WTC11 (cell line): ENCODE data around the gene ANKRD24. TPM values are rescaled to one million over a fixed set of nuclear protein-coding genes. Genes with fewer than 3 reads are reported as not detected.
A peak's percentile ranks its signal among the peaks of the same experiment; 100 is the strongest.

Experiments used
- ATAC-seq: fragments of 200-7000 bp; cut with Tn5 transposase; 2 replicates; pipeline ENCODE4 v1.10.0; 2021; ENCODE audit warnings: mild to moderate bottlenecking, moderate library complexity
- CTCF ChIA-PET: fragments of 300-600 bp; sonication (Branson Sonifier 250); formaldehyde crosslinking; loops from one replicate; lab custom pipeline; 2021; ENCODE audit warnings: antibody characterized with exemption; lab: Charles Lee
- POLR2A ChIA-PET: fragments of 350-600 bp; sonication (Branson Sonifier 250); formaldehyde crosslinking; loops from one replicate; lab custom pipeline; 2021; ENCODE audit warnings: antibody characterized with exemption; lab: Charles Lee
- DNase-seq: peaks from one replicate; pipeline ENCODE4 v3.0.0; 2021; ENCODE audit warnings: low spot score
- H3K27ac Mint-ChIP-seq: 2 replicates; pipeline ENCODE4 v1.8.0; 2021; ENCODE audit warnings: mixed read lengths
- H3K27me3 Mint-ChIP-seq: 2 replicates; pipeline ENCODE4 v1.8.0; 2021; ENCODE audit warnings: low read depth, mild to moderate bottlenecking, moderate library complexity, mixed read lengths
- H3K36me3 Mint-ChIP-seq: 2 replicates; pipeline ENCODE4 v1.8.0; 2021; ENCODE audit warnings: mixed read lengths
- H3K4me1 Mint-ChIP-seq: 2 replicates; pipeline ENCODE4 v1.8.0; 2022; ENCODE audit warnings: mixed read lengths
- H3K4me3 Mint-ChIP-seq: 2 replicates; pipeline ENCODE4 v1.8.0; 2021; ENCODE audit warnings: mild to moderate bottlenecking, moderate library complexity, mixed read lengths
- H3K9me3 Mint-ChIP-seq: 2 replicates; pipeline ENCODE4 v1.8.0; 2021; ENCODE audit warnings: mixed read lengths
- ATF1 ChIP-seq: sonication (generic); formaldehyde crosslinking; IDR thresholded peaks from 2 replicates; pipeline ENCODE4 v1.8.1; 2023; ENCODE audit warnings: mild to moderate bottlenecking, moderate library complexity, missing genetic modification reagents
- CBFB ChIP-seq: sonication (generic); formaldehyde crosslinking; IDR thresholded peaks from 2 replicates; pipeline ENCODE4 v1.8.1; 2022; ENCODE audit warnings: mild to moderate bottlenecking, low read depth, missing genetic modification reagents
- FOXJ3 ChIP-seq: sonication (generic); formaldehyde crosslinking; IDR thresholded peaks from 2 replicates; pipeline ENCODE4 v1.9.0; 2021; ENCODE audit warnings: missing genetic modification reagents, mild to moderate bottlenecking, borderline replicate concordance
- MYBL2 ChIP-seq: sonication (generic); formaldehyde crosslinking; IDR thresholded peaks from 2 replicates; pipeline ENCODE4 v1.8.1; 2023; ENCODE audit warnings: mild to moderate bottlenecking, moderate library complexity, missing genetic modification reagents
- NFATC4 ChIP-seq: fragments of 250-450 bp; sonication (Bioruptor Pico); IDR thresholded peaks from 2 replicates; pipeline ENCODE4 v1.9.0; 2021; ENCODE audit warnings: mild to moderate bottlenecking
- NR1H2 ChIP-seq: sonication (generic); formaldehyde crosslinking; IDR thresholded peaks from 2 replicates; pipeline ENCODE4 v1.9.0; 2021; ENCODE audit warnings: mild to moderate bottlenecking, moderate library complexity, missing genetic modification reagents
- OVOL2 ChIP-seq: fragments of 250-450 bp; sonication (Bioruptor Pico); IDR thresholded peaks from 2 replicates; pipeline ENCODE4 v1.9.0; 2021; ENCODE audit warnings: mild to moderate bottlenecking, borderline replicate concordance
- RELA ChIP-seq: sonication (generic); formaldehyde crosslinking; IDR thresholded peaks from 2 replicates; pipeline ENCODE4 v1.8.1; 2022; ENCODE audit warnings: missing genetic modification reagents, mild to moderate bottlenecking, borderline replicate concordance
- SOX15 ChIP-seq: fragments of 250-450 bp; sonication (Bioruptor Pico); IDR thresholded peaks from 2 replicates; pipeline ENCODE4 v1.9.0; 2021; ENCODE audit warnings: mild to moderate bottlenecking
- SP1 ChIP-seq: sonication (generic); formaldehyde crosslinking; conservative IDR thresholded peaks from 2 replicates; pipeline ENCODE4 v1.8.1; 2022; ENCODE audit warnings: missing genetic modification reagents
- ZNF138 ChIP-seq: sonication (generic); formaldehyde crosslinking; conservative IDR thresholded peaks from 2 replicates; pipeline ENCODE4 v1.8.1; 2022; ENCODE audit warnings: mild to moderate bottlenecking, moderate library complexity, missing genetic modification reagents
- ZNF219 ChIP-seq: sonication (generic); formaldehyde crosslinking; IDR thresholded peaks from 2 replicates; pipeline ENCODE4 v1.8.0; 2023; ENCODE audit warnings: missing genetic modification reagents, mild to moderate bottlenecking, borderline replicate concordance
- ZNF263 ChIP-seq: sonication (generic); formaldehyde crosslinking; IDR thresholded peaks from 2 replicates; pipeline ENCODE4 v1.8.1; 2022; ENCODE audit warnings: low read depth, mild to moderate bottlenecking, moderate library complexity, missing genetic modification reagents
- total RNA-seq: library from RNA; stranded (reverse); gene quantifications from 3 replicates; pipeline ENCODE4 v1.2.3, GENCODE V29; 2021
- TF ChIP-seq, protein P1 (sequence below): sonication (generic); formaldehyde crosslinking; IDR thresholded peaks from 2 replicates; pipeline ENCODE4 v1.8.0; 2022; ENCODE audit warnings: mild to moderate bottlenecking, missing genetic modification reagents
- TF ChIP-seq, protein P2 (sequence below): sonication (generic); formaldehyde crosslinking; IDR thresholded peaks from 2 replicates; pipeline ENCODE4 v1.8.0; 2023; ENCODE audit warnings: missing genetic modification reagents
- TF ChIP-seq, protein P3 (sequence below): sonication (generic); formaldehyde crosslinking; IDR thresholded peaks from 2 replicates; pipeline ENCODE4 v1.8.1; 2023; ENCODE audit warnings: mild to moderate bottlenecking, missing genetic modification reagents
- TF ChIP-seq, protein P4 (sequence below): sonication (generic); formaldehyde crosslinking; IDR thresholded peaks from 2 replicates; pipeline ENCODE4 v1.8.1; 2022; ENCODE audit warnings: mild to moderate bottlenecking, moderate library complexity, missing genetic modification reagents
- TF ChIP-seq, protein P5 (sequence below): sonication (generic); formaldehyde crosslinking; IDR thresholded peaks from 2 replicates; pipeline ENCODE4 v1.8.1; 2022; ENCODE audit warnings: mild to moderate bottlenecking, missing genetic modification reagents, moderate library complexity, borderline replicate concordance
- TF ChIP-seq, protein P6 (sequence below): sonication (generic); formaldehyde crosslinking; conservative IDR thresholded peaks from 2 replicates; pipeline ENCODE4 v1.8.1; 2023; ENCODE audit warnings: mild to moderate bottlenecking, low read depth, missing genetic modification reagents, moderate library complexity
- TF ChIP-seq, protein P7 (sequence below): fragments of 250-450 bp; sonication (Bioruptor Pico); IDR thresholded peaks from 2 replicates; pipeline ENCODE4 v1.9.0; 2021; ENCODE audit warnings: mild to moderate bottlenecking

ANKRD24 gene
- total RNA-seq, 1 experiment from 2014 or later, result 11.3 TPM

DNA sequence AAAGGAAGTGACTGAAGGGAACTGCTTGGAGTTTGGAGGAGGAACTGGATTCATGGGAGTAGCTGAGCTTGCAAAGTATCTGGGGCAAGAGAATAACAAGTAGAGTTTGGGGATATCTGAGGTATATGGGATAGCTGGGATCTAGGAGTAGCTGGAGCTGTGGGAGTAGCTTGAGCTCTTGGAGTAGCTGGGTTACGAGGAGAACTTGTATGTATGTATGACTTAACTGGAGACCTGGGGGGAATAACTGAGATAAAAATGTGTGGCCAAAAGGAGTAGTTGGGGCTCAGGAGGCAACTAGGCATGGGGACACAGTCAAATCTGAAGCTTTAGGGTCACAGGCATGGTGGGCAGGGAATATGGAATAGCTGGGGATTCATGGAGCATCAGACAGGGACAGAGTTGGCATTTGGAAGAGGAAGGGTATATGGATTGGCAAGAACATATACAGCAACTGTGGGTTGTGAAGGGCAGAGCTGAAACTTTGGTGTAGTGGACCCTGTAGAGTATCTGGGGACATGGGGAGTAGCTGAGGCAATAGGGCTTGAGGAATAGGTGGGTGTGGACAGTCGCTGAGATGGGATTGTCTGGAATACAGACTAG, 18.6 kb downstream of the ANKRD24 start:
- ChIA-PET POLR2A (interaction anchor here (0.6 kb wide), 1 partner anchor 35 kb away, joined by 3 read pairs; no protein-coding TSS in a partner anchor), CTCF (interaction anchor here (1.1 to 5.6 kb wide), 9 partner anchors 12 to 214 kb away, joined by 3 to 50 read pairs (median 7); no protein-coding TSS in a partner anchor)
- no peak overlapping the region for H3K4me3 Mint-ChIP-seq
- DNase-seq, result no peak
- H3K9me3 Mint-ChIP-seq, result peaks cover 18% of the 10 kb centered on the region
- ATAC-seq, result no peak
- TF ChIP-seq, protein P1, sequence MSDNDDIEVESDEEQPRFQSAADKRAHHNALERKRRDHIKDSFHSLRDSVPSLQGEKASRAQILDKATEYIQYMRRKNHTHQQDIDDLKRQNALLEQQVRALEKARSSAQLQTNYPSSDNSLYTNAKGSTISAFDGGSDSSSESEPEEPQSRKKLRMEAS (CRISPR knock-in tag), result no peak
- TF ChIP-seq, protein P2, sequence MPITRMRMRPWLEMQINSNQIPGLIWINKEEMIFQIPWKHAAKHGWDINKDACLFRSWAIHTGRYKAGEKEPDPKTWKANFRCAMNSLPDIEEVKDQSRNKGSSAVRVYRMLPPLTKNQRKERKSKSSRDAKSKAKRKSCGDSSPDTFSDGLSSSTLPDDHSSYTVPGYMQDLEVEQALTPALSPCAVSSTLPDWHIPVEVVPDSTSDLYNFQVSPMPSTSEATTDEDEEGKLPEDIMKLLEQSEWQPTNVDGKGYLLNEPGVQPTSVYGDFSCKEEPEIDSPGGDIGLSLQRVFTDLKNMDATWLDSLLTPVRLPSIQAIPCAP (CRISPR knock-in tag), result no peak
- TF ChIP-seq MYBL2 (CRISPR knock-in tag) (no peak), FOXJ3 (no peak), ATF1 (CRISPR knock-in tag) (no peak), CBFB (CRISPR knock-in tag) (no peak)
- no peak overlapping the region for H3K27ac Mint-ChIP-seq
- H3K4me1 Mint-ChIP-seq, result peaks cover 11% of the 10 kb centered on the region
- H3K36me3 Mint-ChIP-seq, result peaks cover 5% of the 10 kb centered on the region; the same call in 1 of the 2 replicates
- H3K27me3 Mint-ChIP-seq, result peaks cover 41% of the 10 kb centered on the region

DNA sequence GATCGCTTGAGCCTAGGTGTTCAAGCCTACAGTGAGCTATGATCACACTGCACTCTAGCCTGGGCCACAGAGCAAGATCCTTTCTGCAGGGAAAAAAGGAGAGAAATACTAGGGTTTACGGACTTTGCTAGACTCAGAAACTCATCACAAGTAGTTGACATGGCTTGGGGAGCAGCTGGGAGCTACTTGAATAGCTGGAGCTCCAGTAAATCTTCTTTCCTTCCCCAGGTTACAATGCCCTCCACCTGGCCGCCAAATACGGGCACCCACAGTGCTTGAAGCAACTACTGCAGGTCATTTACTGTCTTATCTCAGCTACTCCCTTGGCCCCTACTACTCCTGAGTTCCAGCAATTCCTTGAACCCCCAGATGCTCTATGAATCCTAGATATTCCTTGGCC, 19.3 kb downstream of the ANKRD24 start:
- ChIA-PET POLR2A (no interaction called here), CTCF (interaction anchor here (0.6 to 5.6 kb wide), 8 partner anchors 12 to 214 kb away, joined by 4 to 50 read pairs (median 4); no protein-coding TSS in a partner anchor)
- Mint-ChIP-seq H3K27ac (no peak overlapping the region), H3K4me3 (no peak overlapping the region), H3K27me3 (peaks cover 34% of the 10 kb centered on the region), H3K36me3 (peaks cover 5% of the 10 kb centered on the region; the same call in 1 of the 2 replicates), H3K9me3 (peaks cover 18% of the 10 kb centered on the region), H3K4me1 (peaks cover 11% of the 10 kb centered on the region)
- no peak for DNase-seq
- no peak for ATAC-seq
- TF ChIP-seq CBFB (CRISPR knock-in tag) (no peak), SOX15 (CRISPR knock-in tag) (no peak), NFATC4 (CRISPR knock-in tag) (no peak)
- TF ChIP-seq, protein P3, sequence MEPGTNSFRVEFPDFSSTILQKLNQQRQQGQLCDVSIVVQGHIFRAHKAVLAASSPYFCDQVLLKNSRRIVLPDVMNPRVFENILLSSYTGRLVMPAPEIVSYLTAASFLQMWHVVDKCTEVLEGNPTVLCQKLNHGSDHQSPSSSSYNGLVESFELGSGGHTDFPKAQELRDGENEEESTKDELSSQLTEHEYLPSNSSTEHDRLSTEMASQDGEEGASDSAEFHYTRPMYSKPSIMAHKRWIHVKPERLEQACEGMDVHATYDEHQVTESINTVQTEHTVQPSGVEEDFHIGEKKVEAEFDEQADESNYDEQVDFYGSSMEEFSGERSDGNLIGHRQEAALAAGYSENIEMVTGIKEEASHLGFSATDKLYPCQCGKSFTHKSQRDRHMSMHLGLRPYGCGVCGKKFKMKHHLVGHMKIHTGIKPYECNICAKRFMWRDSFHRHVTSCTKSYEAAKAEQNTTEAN (CRISPR knock-in tag), result no peak
- TF ChIP-seq, protein P4, sequence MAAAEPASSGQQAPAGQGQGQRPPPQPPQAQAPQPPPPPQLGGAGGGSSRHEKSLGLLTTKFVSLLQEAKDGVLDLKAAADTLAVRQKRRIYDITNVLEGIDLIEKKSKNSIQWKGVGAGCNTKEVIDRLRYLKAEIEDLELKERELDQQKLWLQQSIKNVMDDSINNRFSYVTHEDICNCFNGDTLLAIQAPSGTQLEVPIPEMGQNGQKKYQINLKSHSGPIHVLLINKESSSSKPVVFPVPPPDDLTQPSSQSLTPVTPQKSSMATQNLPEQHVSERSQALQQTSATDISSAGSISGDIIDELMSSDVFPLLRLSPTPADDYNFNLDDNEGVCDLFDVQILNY (CRISPR knock-in tag), result no peak

DNA sequence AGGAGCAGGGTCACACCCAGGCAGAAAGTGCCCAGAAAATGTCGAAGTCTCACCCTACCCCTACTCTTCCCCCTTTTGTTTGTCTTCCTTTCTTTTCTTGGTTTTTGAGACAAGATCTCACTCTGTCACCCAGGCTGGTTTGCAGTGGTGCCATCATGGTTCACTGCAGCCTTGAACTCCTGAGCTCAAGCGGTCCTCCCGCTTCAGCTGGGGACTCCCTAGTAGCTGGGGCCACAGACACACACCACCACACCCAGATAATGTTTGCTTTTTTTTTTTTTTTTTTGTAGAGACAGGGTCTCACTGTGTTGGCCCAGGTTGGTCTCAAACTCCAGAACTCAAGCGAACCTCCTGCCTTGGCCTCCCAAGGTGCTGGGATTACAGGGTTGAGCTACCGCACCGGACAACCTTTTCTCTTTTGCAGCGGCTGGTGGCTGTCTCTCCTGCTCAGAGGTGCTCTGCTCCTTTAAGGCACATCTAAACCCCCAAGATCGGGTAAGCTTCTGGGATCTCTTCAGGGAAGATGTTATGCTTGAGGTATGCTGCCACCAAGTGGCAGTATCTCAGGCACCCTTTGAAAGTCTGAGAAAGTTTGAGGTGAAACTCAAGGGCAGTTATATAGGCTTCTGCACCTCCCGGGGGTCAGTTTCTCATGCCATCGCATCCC, 24.5 kb downstream of the ANKRD24 start:
- ChIA-PET CTCF (interaction anchor here (0.6 to 2.9 kb wide), 9 partner anchors 9 to 219 kb away, joined by 3 to 21 read pairs (median 4); partner anchors contain the start of gene YJU2), POLR2A (no interaction called here)
- no peaks in the 10 kb centered on the region for H3K36me3 Mint-ChIP-seq
- H3K27ac Mint-ChIP-seq, result no peak overlapping the region
- no peaks in the 10 kb centered on the region for H3K27me3 Mint-ChIP-seq
- no peaks in the 10 kb centered on the region for H3K9me3 Mint-ChIP-seq
- H3K4me1 Mint-ChIP-seq, result peaks cover 6% of the 10 kb centered on the region; the same call in 1 of the 2 replicates
- no peak for DNase-seq
- 0 out of 2 replicates have a peak, but pooled peaks have one; percentile 5 for ATAC-seq
- H3K4me3 Mint-ChIP-seq, result no peak overlapping the region
- TF ChIP-seq OVOL2 (CRISPR knock-in tag) (no peak), SP1 (CRISPR knock-in tag) (no peak), ZNF138 (no peak), RELA (CRISPR knock-in tag) (no peak), ZNF219 (no peak), NR1H2 (CRISPR knock-in tag) (no peak), ZNF263 (no peak)
- TF ChIP-seq, protein P3 (CRISPR knock-in tag), result no peak
- TF ChIP-seq, protein P5, sequence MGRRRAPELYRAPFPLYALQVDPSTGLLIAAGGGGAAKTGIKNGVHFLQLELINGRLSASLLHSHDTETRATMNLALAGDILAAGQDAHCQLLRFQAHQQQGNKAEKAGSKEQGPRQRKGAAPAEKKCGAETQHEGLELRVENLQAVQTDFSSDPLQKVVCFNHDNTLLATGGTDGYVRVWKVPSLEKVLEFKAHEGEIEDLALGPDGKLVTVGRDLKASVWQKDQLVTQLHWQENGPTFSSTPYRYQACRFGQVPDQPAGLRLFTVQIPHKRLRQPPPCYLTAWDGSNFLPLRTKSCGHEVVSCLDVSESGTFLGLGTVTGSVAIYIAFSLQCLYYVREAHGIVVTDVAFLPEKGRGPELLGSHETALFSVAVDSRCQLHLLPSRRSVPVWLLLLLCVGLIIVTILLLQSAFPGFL (CRISPR knock-in tag), result no peak
- TF ChIP-seq, protein P6, sequence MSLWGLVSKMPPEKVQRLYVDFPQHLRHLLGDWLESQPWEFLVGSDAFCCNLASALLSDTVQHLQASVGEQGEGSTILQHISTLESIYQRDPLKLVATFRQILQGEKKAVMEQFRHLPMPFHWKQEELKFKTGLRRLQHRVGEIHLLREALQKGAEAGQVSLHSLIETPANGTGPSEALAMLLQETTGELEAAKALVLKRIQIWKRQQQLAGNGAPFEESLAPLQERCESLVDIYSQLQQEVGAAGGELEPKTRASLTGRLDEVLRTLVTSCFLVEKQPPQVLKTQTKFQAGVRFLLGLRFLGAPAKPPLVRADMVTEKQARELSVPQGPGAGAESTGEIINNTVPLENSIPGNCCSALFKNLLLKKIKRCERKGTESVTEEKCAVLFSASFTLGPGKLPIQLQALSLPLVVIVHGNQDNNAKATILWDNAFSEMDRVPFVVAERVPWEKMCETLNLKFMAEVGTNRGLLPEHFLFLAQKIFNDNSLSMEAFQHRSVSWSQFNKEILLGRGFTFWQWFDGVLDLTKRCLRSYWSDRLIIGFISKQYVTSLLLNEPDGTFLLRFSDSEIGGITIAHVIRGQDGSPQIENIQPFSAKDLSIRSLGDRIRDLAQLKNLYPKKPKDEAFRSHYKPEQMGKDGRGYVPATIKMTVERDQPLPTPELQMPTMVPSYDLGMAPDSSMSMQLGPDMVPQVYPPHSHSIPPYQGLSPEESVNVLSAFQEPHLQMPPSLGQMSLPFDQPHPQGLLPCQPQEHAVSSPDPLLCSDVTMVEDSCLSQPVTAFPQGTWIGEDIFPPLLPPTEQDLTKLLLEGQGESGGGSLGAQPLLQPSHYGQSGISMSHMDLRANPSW (CRISPR knock-in tag), result no peak
- TF ChIP-seq, protein P1 (CRISPR knock-in tag), result no peak
- TF ChIP-seq, protein P7, sequence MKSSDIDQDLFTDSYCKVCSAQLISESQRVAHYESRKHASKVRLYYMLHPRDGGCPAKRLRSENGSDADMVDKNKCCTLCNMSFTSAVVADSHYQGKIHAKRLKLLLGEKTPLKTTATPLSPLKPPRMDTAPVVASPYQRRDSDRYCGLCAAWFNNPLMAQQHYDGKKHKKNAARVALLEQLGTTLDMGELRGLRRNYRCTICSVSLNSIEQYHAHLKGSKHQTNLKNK (CRISPR knock-in tag), result no peak
